GM18907 (cell line): Measurements from ENCODE around the gene ZSCAN18.

ENCODE experiments used
- ATAC-seq: cut with Tn5 transposase; IDR thresholded peaks from one replicate; pipeline ENCODE4 v1.9.1; 2021; ENCODE audit warnings: mild to moderate bottlenecking, moderate library complexity; ENCODE audit not compliant: unreplicated experiment

The ZSCAN18 gene

DNA sequence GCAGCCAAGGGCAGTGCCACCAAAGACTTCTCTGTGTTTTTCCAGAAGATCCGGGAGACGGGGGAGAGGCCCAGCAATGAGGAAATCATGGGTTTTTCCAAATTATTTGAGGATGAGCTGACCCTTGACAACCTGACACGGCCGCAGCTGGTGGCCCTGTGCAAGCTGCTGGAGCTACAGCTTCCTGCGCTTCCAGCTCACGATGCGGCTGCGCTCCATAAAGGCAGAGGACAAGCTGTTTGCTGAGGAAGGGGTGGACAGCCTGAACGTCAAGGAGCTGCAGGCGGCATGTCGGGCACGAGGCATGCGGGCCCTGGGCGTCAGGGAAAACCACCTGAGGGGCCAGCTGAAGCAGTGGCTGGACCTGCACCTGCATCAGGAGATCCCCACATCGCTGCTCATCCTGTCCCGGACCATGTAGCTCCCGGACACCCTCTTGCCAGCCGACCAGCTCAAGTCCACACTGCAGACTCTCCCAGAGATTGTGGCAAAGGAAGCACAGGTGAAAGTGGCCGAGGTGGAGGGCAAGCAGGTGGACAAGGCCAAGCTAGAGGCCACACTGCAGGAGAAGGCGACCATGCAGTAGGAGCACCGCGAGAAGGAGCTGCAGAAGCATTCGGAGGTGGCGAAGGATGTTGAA is 52.5 kb downstream of the ZSCAN18 start:
- no peak for ATAC-seq

DNA sequence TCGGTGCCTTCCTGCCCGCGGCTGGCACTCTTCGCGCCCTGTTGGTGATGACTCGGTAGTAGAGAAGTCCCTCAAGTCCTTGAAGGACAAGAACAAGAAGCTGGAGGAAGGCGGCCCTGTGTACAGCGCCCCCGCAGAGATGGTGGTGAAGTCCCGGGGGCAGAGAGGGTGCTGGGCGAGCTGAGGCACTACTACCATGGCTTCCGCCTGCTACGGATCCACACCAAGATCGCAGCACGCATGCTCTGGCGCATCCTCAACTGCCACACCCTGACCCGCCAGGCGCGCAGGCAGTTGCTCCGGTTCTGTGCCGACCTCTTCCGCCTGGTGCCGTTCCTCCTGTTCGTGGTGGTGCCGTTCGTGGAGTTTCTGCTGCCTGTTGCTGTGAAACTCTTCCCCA is 53.1 kb downstream of the ZSCAN18 start:
- no peak for ATAC-seq

GRCh38 chr19:58044391-58044790 is 53.6 kb downstream of the ZSCAN18 start:
- no peak for ATAC-seq

DNA sequence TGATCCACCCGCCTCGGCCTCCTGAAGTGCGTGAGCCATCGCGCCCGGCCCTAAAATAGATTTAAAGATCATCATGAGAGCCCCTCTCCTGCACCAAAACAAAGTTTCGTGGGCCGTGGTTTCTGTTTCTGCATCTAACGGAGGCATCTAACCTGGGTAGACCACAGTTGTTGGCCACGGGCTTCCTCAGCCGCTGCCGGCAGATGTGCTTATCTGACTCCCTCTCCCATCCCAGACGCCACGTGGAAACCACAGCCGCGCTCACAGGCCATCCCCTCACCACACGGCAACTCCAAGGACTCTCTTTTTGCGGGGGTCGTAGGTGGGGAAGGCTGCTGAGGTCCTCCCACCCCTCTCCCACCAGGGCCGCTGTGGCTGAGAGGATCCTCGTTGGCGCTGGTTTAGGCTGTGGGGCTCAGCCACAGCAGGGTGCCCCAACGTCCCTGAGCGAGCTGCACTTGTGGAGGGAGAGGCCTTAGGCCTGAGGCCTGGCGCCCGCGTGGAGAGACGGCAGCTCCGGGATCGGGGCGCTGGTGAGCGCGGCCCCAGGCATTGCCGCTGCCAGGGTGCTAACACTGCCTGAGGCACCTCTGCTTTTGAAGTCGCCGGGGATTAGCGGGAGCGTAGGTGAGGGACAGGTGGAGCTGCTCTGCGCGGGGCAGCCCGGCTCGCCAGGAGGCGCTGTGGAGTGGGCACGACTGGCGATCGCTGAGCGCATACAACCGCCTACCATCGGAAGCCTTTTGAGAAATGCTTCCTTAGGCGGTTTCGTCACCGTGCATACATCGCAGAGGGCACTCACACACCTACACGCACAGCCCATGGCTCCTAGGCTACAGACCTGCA is 55.3 kb downstream of the ZSCAN18 start:
- no peak for ATAC-seq

GRCh38 chr19:58040751-58041525 is 57.1 kb downstream of the ZSCAN18 start:
- no peak for ATAC-seq

DNA sequence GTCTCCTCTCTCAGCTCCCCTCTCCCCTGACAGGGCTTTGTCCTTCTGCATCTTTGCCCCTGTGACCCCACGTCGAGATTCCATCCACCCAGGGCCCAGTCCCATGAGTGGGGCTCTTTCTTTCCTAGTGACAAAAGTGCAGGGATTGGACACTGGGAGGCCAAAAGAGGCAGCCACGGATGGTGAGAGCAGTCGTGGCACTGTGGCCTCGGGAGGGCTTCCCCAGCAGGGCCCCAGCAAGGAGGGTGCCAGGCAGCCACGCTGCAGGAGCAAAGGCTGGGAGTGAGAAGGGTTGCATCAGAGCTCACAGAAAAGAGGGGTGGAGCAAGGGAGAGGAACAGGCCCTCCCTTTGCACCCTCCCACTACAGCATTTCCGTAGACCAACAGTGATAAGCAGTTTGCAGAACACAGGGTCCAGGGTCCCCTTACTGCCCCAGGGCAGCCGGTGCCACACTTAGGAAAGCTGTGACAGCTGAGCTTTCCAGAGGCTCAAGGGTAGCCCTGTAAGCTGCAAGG is 59.3 kb downstream of the ZSCAN18 start:
- ATAC-seq = no peak

DNA sequence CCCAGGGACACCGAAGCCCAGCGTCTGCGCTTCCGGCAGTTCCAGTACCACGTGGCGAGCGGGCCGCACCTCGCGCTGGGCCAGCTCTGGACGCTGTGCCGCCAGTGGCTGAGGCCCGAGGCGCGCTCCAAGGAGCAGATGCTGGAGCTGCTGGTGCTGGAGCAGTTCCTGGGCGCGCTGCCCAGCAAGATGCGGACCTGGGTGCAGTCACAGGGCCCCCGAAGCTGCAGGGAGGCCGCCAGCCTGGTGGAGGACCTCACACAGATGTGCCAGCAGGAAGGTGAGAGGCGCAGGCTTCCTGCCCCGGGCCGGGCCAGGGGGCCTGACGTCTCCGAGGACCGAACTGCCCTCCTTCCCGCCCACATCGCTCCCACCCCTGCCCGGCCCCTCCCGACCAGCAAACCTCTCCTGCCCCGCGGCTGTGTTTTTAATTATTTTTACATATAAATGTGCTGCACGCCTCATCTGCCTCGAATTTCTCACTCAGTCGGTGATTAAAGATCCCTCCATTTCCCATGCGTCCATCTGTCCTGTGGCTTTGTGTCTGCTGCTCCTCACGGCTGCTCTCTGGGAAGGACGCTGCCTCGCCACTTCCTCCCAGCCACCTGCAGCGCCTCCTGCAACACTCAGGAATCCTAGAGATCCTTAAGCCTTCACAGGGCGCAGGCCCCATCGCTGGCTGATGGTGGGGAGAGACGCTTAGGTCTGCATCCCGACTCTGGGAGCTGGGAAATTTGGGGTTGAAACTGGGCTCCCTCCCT is 59.9 kb downstream of the ZSCAN18 start:
- no peak for ATAC-seq

DNA sequence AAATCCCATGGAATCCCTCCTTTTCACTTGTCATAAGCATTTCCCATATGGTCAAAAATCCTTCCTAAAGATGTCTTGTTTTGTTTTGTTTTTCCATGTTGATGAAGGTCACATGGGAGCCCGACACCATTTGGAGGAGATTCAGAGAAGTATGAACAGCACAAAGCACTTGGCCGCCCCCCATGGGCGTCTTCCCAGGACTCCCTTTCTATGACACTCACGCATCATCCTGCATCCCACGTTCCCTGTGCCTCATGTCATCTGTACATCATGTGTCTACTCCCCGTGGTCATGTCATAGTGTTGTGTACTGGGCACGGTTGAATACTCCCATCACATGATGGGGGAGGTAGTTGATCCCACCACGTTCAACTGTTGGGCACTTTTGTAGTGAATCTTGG is 62.2 kb downstream of the ZSCAN18 start:
- no peak for ATAC-seq

GRCh38 chr19:58034477-58034793 is 63.6 kb downstream of the ZSCAN18 start:
- ATAC-seq = no peak
